Gastrocnemius medialis (tissue), 4 donors: ENCODE measurements around the gene NARF.
A peak's percentile ranks its signal among the peaks of the same experiment; 100 is the strongest.

Experiments used
- POLR2A ChIP-seq, 2 donors: fragments of 450-650 bp; IDR thresholded peaks; one replicate each; pipeline ENCODE4 v1.6.1; 2017; ENCODE audit warnings: antibody characterized with exemption in 2 of 2, mild to moderate bottlenecking in 2 of 2, moderate library complexity in 2 of 2
- TF ChIP-seq, protein P1 (sequence below), 5 experiments: fragments of 450-650 bp in 3 of 5; fragments of 200-600 bp in 2 of 5; sonication (generic) in 2 of 5; IDR thresholded peaks in 4 of 5; conservative IDR thresholded peaks in 1 of 5; 1 replicate in 4 of 5; 2 replicates in 1 of 5; pipeline ENCODE4 v1.5.1; 2016 to 2019; ENCODE audit warnings: antibody characterized with exemption in 5 of 5, mild to moderate bottlenecking in 3 of 5, moderate library complexity in 3 of 5

DNA sequence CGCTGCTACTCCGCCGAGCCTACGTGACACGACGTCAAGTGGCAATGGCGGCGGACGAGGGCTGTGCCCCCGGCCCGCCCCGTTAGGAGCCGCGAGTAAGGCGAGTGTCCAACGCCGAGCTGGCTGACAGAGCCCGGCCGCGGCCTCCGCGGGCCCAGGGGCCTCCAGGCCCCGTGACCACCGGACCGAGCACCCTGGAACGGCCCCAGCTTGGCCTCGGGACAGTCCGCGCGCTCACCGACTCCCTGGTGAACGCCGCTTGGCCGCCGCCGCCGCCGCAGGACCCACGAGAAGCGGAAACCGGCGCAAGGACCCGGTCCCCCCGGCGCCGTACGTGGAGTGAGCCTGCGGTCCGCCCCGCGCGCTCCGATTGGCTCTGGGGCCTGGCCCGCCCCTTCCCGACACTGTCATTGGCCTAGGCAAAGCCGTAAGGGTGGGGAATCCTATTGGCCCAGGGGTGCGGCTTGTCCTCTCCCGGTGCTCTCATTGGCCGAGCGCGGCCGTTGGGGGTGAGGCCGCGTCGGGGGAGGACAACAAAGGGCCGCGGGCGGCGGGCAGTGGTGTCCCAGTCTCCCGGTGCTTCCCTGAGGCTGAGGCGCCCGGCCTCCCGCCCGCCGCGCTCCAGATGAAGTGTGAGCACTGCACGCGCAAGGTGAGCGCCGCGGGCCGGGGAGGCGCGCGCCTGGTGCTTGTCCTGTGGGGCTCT lies at the start of gene NARF:
- TF ChIP-seq, protein P1, sequence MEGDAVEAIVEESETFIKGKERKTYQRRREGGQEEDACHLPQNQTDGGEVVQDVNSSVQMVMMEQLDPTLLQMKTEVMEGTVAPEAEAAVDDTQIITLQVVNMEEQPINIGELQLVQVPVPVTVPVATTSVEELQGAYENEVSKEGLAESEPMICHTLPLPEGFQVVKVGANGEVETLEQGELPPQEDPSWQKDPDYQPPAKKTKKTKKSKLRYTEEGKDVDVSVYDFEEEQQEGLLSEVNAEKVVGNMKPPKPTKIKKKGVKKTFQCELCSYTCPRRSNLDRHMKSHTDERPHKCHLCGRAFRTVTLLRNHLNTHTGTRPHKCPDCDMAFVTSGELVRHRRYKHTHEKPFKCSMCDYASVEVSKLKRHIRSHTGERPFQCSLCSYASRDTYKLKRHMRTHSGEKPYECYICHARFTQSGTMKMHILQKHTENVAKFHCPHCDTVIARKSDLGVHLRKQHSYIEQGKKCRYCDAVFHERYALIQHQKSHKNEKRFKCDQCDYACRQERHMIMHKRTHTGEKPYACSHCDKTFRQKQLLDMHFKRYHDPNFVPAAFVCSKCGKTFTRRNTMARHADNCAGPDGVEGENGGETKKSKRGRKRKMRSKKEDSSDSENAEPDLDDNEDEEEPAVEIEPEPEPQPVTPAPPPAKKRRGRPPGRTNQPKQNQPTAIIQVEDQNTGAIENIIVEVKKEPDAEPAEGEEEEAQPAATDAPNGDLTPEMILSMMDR (IDR thresholded peaks at IDR 0.05 in 4 of 5, conservative IDR thresholded peaks at IDR 0.05 in 1 of 5), result no peak
- peak; percentile 99 to 100 for TF ChIP-seq POLR2A (IDR thresholded peaks at IDR 0.05)
